ENCODE results near the gene PRDM15.

The PRDM15 gene

DNA sequence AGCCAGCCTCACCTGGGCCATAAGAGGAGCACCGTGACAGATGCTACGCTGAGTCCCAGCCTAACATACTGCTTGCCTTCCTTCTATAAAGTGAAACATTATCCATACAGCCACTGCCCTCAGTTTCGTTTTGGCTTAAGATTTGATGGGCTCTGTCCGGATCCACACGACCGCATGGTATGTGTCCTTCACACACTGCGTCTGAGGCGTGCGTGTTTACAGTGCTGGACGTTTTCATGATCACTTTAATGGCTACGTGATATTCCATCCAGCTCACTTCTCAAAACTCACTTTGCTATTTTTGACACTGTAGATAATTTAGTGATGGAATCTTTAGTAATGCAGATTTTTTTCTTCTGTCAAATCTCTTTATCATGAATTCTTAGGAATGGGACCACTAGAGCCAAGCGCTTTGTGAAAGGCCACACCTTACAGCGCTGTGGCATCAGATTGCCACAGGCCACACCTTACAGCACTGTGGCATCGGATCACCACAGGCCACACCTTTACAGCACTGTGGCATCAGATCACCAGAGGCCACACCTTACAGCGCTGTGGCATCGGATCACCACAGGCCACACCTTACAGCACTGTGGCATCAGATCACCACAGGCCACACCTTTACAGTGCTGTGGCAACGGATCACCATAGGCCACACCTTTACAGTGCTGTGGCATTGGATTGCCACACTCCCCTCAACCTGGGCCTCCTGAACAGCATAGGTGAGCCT lies 47.1 kb downstream of the PRDM15 start:
- no peak for DNase-seq (ENCODE audit: low spot score)
- in situ Hi-C loops (cut with MboI; ENCODE audit: low sequenced_read_pairs, unreplicated experiment) = no loop called here
- no peak for TF ChIP-seq CTCF (IDR thresholded peaks at IDR 0.05; ENCODE audit: borderline replicate concordance, control extremely low read depth, extremely low read depth, insufficient read depth, missing control alignments)

DNA sequence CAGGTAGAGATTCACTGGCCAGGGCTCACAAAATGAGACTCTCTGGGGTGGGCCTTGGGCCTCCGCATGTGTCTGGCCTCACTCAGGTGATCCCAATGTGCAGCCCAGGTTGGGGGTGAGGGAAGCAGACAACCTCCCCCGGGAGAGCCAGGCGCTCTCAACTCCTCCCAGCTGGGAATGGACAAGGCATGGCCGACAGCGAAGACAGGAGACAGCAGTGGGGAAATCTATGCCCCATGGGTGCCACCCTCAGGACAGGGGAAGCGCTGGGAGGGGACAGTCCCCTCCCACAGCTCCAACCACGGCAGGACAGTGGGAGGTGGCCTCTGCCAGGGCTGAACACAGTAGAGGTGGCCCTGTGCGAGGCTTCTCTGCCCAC lies 47.7 kb downstream of the PRDM15 start:
- TF ChIP-seq CTCF (IDR thresholded peaks at IDR 0.05; ENCODE audit: borderline replicate concordance, control extremely low read depth, extremely low read depth, insufficient read depth, missing control alignments) = no peak

GRCh38 chr21:41830764-41831452 lies 48.2 kb downstream of the PRDM15 start:
- no peak for TF ChIP-seq CTCF (IDR thresholded peaks at IDR 0.05; ENCODE audit: borderline replicate concordance, control extremely low read depth, extremely low read depth, insufficient read depth, missing control alignments)
- no peak for DNase-seq (ENCODE audit: low spot score)
- in situ Hi-C loops (cut with MboI; ENCODE audit: low sequenced_read_pairs, unreplicated experiment) = no loop called here

More for the DNA sequence above, 47.7 kb downstream of the PRDM15 start:
- in situ Hi-C loops (cut with MboI; ENCODE audit: low sequenced_read_pairs, unreplicated experiment) = no loop called here
- DNase-seq (ENCODE audit: low spot score) = no peak

GRCh38 chr21:41830145-41830707 lies 48.9 kb downstream of the PRDM15 start:
- in situ Hi-C loops (cut with MboI; ENCODE audit: low sequenced_read_pairs, unreplicated experiment) = no loop called here
- TF ChIP-seq CTCF (IDR thresholded peaks at IDR 0.05; ENCODE audit: borderline replicate concordance, control extremely low read depth, extremely low read depth, insufficient read depth, missing control alignments) = no peak
- DNase-seq (ENCODE audit: low spot score) = no peak

DNA sequence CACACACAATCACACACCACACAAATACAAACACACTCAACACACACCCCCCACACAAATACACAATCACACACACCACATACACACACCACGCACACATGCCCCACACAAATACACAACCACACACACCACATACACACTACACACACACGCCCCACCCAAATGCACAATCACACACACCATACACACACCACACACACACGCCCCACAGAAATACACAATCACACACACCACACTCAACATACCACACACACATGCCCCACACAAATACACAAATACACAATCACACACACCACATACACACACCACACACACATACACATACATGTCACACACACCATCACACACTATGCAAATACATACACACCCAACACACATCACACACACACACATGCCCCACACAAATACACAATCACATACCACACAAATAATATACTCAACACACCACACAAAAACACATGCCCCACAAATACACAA lies 50.2 kb downstream of the PRDM15 start:
- in situ Hi-C loops (cut with MboI; ENCODE audit: low sequenced_read_pairs, unreplicated experiment) = no loop called here
- no peak for DNase-seq (ENCODE audit: low spot score)
- no peak for TF ChIP-seq CTCF (IDR thresholded peaks at IDR 0.05; ENCODE audit: borderline replicate concordance, control extremely low read depth, extremely low read depth, insufficient read depth, missing control alignments)

DNA sequence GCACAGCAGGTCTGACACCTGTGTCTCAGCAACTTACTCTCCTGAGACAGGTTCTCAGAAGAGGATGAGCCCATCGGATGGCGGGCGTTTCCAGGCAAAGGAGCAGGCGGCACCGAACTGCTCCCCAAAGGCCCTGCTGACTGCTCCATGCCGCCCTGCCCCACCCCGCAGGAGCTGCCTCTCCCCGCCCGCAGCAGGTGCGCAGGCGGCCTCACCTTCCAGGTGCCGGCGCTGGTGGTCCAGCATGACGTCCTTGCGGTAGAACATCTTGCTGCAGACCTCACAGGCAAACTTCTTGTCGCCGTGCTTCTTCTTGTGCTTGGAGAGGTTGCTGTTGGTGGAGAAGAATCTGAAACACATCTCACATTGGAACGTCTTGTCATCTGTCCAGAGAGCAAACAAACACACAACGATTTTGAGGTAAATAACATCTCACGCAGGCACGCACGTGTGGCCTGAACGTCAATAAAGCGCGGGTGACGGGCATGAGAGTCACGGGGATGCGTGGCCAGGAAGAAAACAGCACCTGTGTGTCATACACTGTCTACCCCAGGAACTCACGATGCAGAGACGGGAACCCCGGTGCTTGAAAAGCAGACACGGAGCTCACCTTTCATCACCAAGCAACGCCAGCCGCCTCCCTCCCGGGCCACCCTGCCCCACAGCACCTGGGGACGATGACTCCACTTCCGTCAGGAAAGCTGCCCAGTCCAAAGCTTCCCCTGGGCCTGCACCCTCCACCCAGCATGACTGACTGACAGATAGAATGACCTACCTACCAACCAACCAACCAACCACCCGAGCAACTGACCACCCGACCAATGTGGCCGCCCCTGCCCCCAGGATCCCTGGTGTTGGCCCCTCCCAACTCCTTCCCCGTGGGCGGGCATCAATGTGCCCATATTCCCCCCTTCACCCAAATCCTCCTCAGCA lies 50.9 kb downstream of the PRDM15 start:
- DNase-seq (ENCODE audit: low spot score) = no peak
- in situ Hi-C loops (cut with MboI; ENCODE audit: low sequenced_read_pairs, unreplicated experiment) = no loop called here
- TF ChIP-seq CTCF (IDR thresholded peaks at IDR 0.05; ENCODE audit: borderline replicate concordance, control extremely low read depth, extremely low read depth, insufficient read depth, missing control alignments) = no peak

All from GM13976 (cell line).